HCT116 (cell line): ENCODE measurements around the gene XPO4.

Experiments used
- CEBPB ChIP-seq: IDR thresholded peaks from 2 replicates; pipeline ENCODE4 v1.6.1; 2012; ENCODE audit warnings: low read depth
- ELF1 ChIP-seq: IDR thresholded peaks from 2 replicates; pipeline ENCODE4 v1.6.1; 2012; ENCODE audit warnings: low read depth, borderline replicate concordance
- EZH2 ChIP-seq: fragments of 200-600 bp; sonication (generic); IDR thresholded peaks from 2 replicates; pipeline ENCODE4 v1.6.1; 2017; ENCODE audit warnings: antibody characterized with exemption, mixed run types
- JUND ChIP-seq: IDR thresholded peaks from 2 replicates; pipeline ENCODE4 v1.6.1; 2012
- POLR2A ChIP-seq: IDR thresholded peaks from 2 replicates; pipeline ENCODE4 v1.7.0; 2011; ENCODE audit warnings: borderline replicate concordance; ENCODE audit not compliant: insufficient read depth, insufficient read length; ENCODE audit errors: extremely low read depth
- POLR2AphosphoS5 ChIP-seq: IDR thresholded peaks from 2 replicates; pipeline ENCODE4 v1.6.1; 2011; ENCODE audit warnings: mild to moderate bottlenecking, low read depth, low read length, moderate library complexity
- SIN3A ChIP-seq: IDR thresholded peaks from 2 replicates; pipeline ENCODE4 v1.6.1; 2012; ENCODE audit warnings: low read depth
- SP1 ChIP-seq: IDR thresholded peaks from 2 replicates; pipeline ENCODE4 v1.6.1; 2012; ENCODE audit warnings: low read depth
- SRF ChIP-seq: IDR thresholded peaks from 2 replicates; pipeline ENCODE4 v1.6.1; 2012; ENCODE audit warnings: low read depth
- YY1 ChIP-seq: IDR thresholded peaks from 2 replicates; pipeline ENCODE4 v1.6.1; 2011; ENCODE audit warnings: low read length, low read depth, moderate library complexity, mild to moderate bottlenecking; ENCODE audit not compliant: insufficient replicate concordance; ENCODE audit errors: extremely low read depth
- ZFX ChIP-seq: fragments of 450-650 bp; IDR thresholded peaks from 2 replicates; pipeline ENCODE4 v1.6.1; 2017
- TF ChIP-seq, protein P1 (sequence below), 3 experiments: fragments of 200-600 bp in 1 of 3; sonication (generic) in 1 of 3; IDR thresholded peaks in 2 of 3; conservative IDR thresholded peaks in 1 of 3; 2 replicates each; pipeline ENCODE4 v1.5.1; 2012 to 2017; ENCODE audit warnings: low read depth in 2 of 3, low read length in 2 of 3, antibody characterized with exemption in 1 of 3, borderline replicate concordance in 1 of 3, control low read depth in 1 of 3, mild to moderate bottlenecking in 1 of 3, mixed read lengths in 1 of 3, mixed run types in 1 of 3, moderate library complexity in 1 of 3; ENCODE audit not compliant: insufficient read depth in 1 of 3
- TF ChIP-seq, protein P2 (sequence below): IDR thresholded peaks from 2 replicates; pipeline ENCODE4 v1.6.1; 2012
- TF ChIP-seq, protein P3 (sequence below): IDR thresholded peaks from 2 replicates; pipeline ENCODE4 v1.6.1; 2012; ENCODE audit warnings: low read depth

DNA sequence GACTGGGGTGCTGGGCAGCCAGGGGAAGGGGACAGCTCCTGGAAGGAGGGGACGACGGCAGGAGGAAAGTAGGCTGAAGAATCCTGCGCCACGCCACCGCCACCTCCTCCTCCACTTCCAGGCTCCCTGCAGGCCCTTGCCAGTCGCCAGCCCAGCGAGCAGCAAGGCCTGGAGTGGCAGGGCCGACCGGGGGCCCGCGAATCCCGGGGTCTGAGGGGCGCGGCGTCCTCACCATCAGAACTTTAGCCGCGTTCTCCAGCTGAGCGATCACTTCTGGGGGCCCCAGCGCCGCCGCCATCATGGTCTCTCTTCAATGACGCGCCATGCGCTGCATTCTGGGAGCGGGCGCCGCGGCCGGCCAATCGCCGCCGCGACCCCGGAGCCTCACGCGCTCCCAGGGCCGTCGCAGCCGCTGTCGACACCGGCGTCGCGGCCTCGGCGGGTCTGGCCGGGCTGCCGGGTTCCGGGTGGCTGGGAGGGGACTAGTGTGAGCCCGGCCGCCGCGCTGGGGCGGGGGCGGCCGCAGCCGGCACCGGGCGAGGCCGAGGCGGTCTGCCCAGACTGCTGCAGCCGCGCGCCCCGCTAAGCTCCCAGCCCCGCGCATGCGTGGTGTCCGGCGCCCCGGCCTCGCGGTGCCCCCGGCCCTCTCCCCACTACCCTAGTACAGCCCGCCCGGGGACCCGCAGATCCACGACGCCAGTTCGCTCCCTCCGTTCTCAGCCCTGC is at the start of gene XPO4:
- TF ChIP-seq, protein P1, sequence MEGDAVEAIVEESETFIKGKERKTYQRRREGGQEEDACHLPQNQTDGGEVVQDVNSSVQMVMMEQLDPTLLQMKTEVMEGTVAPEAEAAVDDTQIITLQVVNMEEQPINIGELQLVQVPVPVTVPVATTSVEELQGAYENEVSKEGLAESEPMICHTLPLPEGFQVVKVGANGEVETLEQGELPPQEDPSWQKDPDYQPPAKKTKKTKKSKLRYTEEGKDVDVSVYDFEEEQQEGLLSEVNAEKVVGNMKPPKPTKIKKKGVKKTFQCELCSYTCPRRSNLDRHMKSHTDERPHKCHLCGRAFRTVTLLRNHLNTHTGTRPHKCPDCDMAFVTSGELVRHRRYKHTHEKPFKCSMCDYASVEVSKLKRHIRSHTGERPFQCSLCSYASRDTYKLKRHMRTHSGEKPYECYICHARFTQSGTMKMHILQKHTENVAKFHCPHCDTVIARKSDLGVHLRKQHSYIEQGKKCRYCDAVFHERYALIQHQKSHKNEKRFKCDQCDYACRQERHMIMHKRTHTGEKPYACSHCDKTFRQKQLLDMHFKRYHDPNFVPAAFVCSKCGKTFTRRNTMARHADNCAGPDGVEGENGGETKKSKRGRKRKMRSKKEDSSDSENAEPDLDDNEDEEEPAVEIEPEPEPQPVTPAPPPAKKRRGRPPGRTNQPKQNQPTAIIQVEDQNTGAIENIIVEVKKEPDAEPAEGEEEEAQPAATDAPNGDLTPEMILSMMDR (IDR thresholded peaks at IDR 0.05 in 2 of 3, conservative IDR thresholded peaks at IDR 0.05 in 1 of 3; ENCODE audit: borderline replicate concordance in 1 of 3, insufficient read depth in 1 of 3, low read depth in 2 of 3, low read length in 2 of 3) = no peak
- TF ChIP-seq, protein P2, sequence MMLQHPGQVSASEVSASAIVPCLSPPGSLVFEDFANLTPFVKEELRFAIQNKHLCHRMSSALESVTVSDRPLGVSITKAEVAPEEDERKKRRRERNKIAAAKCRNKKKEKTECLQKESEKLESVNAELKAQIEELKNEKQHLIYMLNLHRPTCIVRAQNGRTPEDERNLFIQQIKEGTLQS = no peak
- no peak for TF ChIP-seq SP1
- peak; percentile 60 for TF ChIP-seq POLR2AphosphoS5
- TF ChIP-seq JUND = no peak
- no peak for TF ChIP-seq EZH2
- no peak; the same call in 1 of the 2 replicates for TF ChIP-seq SIN3A
- peak; percentile 69 for TF ChIP-seq POLR2A
- no peak for TF ChIP-seq CEBPB
- TF ChIP-seq YY1 = peak; percentile 92
- TF ChIP-seq ELF1 = no peak
- TF ChIP-seq ZFX = peak; percentile 88
- TF ChIP-seq SRF = peak; percentile 65
- TF ChIP-seq, protein P3, sequence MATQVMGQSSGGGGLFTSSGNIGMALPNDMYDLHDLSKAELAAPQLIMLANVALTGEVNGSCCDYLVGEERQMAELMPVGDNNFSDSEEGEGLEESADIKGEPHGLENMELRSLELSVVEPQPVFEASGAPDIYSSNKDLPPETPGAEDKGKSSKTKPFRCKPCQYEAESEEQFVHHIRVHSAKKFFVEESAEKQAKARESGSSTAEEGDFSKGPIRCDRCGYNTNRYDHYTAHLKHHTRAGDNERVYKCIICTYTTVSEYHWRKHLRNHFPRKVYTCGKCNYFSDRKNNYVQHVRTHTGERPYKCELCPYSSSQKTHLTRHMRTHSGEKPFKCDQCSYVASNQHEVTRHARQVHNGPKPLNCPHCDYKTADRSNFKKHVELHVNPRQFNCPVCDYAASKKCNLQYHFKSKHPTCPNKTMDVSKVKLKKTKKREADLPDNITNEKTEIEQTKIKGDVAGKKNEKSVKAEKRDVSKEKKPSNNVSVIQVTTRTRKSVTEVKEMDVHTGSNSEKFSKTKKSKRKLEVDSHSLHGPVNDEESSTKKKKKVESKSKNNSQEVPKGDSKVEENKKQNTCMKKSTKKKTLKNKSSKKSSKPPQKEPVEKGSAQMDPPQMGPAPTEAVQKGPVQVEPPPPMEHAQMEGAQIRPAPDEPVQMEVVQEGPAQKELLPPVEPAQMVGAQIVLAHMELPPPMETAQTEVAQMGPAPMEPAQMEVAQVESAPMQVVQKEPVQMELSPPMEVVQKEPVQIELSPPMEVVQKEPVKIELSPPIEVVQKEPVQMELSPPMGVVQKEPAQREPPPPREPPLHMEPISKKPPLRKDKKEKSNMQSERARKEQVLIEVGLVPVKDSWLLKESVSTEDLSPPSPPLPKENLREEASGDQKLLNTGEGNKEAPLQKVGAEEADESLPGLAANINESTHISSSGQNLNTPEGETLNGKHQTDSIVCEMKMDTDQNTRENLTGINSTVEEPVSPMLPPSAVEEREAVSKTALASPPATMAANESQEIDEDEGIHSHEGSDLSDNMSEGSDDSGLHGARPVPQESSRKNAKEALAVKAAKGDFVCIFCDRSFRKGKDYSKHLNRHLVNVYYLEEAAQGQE = no peak
